Measurements from ENCODE around the gene MLXIPL.
A peak's percentile ranks its signal among the peaks of the same experiment; 100 is the strongest.
"Not testable (repeated sequence)": the region's sequence is repeated elsewhere in the genome, so short reads cannot be mapped to it uniquely, and the experiment has no call there.

MLXIPL gene

GRCh38 chr7:73667344-73668102 is 43.2 kb upstream of the MLXIPL start, which contains the start of gene VPS37D:
VPS37D (plus strand) TSS chr7:73667831; CDS start chr7:73667959, 128 bp downstream.
- Histone ChIP-seq H3K36me3 (peaks cover 0 to 3% (median 0%) of the 10 kb centered on the region in 11 experiments; a peak in 3 of 22 replicates), H3K9ac (peak within 1 kb of the TSS; percentile 72 to 90 (median 84)), H3K4me2 (peak within 1 kb of the TSS; percentile 89 to 98 (median 96)), H3K27ac (peak within 1 kb of the TSS; percentile 50 to 78 (median 67); a peak in 21 of 22 replicates), H3K9me3 (replicated peaks in 1 of 11) (peaks cover 7 to 12% (median 10%) of the 10 kb centered on the region in 11 experiments; a peak in 21 of 22 replicates), H3K4me1 (peaks cover 7 to 21% (median 14%) of the 10 kb centered on the region in 10 experiments; a peak in 19 of 20 replicates), H4K20me1 (peaks cover 0 to 29% (median 5%) of the 10 kb centered on the region in 11 experiments; a peak in 11 of 22 replicates), H3K27me3 (peaks cover 0 to 28% (median 13%) of the 10 kb centered on the region in 11 experiments; a peak in 13 of 22 replicates), H3K4me3 (peak within 1 kb of the TSS; percentile 73 to 83 (median 75))
- TF ChIP-seq Cebpa-rat (IDR thresholded peaks at IDR 0.05): no peak

- 0 out of 20 replicates have a peak, but pooled peaks cover 0 to 3% (median 0%) of the 10 kb centered on the region in 10 experiments for H3K4me1 ChIP-seq
- peaks cover 7 to 14% (median 11%) of the 10 kb centered on the region in 11 experiments; a peak in 21 of 22 replicates for H3K9me3 ChIP-seq (replicated peaks in 1 of 11)
- H3K4me2 ChIP-seq: no peak overlapping the region
- no peaks in the 10 kb centered on the region for H4K20me1 ChIP-seq
- H3K27ac ChIP-seq: no peak overlapping the region
- no peak for TF ChIP-seq Cebpa-rat (IDR thresholded peaks at IDR 0.05)
- no peaks in the 10 kb centered on the region for H3K36me3 ChIP-seq
- no peak overlapping the region for H3K9ac ChIP-seq
- H3K27me3 ChIP-seq: peaks cover 0 to 17% (median 9%) of the 10 kb centered on the region in 11 experiments; a peak in 9 of 22 replicates
- H3K4me3 ChIP-seq: no peak overlapping the region
These were observed 38.7 kb upstream of the MLXIPL start for GRCh38 chr7:73663033-73663432.

- not testable (repeated sequence) for H3K27ac ChIP-seq, H3K4me3 ChIP-seq
- peaks cover 7 to 14% (median 11%) of the 10 kb centered on the region in 11 experiments; a peak in 21 of 22 replicates for H3K9me3 ChIP-seq (replicated peaks in 1 of 11)
These were observed 36.3 kb upstream of the MLXIPL start for GRCh38 chr7:73660594-73660993.

GRCh38 chr7:73659983-73660382 is 35.7 kb upstream of the MLXIPL start:
- Histone ChIP-seq H4K20me1 (no peaks in the 10 kb centered on the region), H3K9me3 (replicated peaks in 1 of 11) (peaks cover 7 to 20% (median 11%) of the 10 kb centered on the region in 11 experiments; a peak in 21 of 22 replicates), H3K27ac (no peak overlapping the region)

More at GRCh38 chr7:73660594-73660993, 36.3 kb upstream of the MLXIPL start:
- not testable (repeated sequence) for H3K36me3 ChIP-seq, H3K9ac ChIP-seq, H4K20me1 ChIP-seq, H3K4me1 ChIP-seq, H3K4me2 ChIP-seq, H3K27me3 ChIP-seq

GRCh38 chr7:73655309-73655708 is 31.0 kb upstream of the MLXIPL start:
- H3K27ac ChIP-seq; H3K4me3 ChIP-seq; H3K4me2 ChIP-seq; H3K4me1 ChIP-seq; H4K20me1 ChIP-seq; H3K36me3 ChIP-seq; H3K9ac ChIP-seq; H3K9me3 ChIP-seq (replicated peaks in 1 of 11): not testable (repeated sequence)
- H3K27me3 ChIP-seq: peaks cover 2 to 12% (median 8%) of the 10 kb centered on the region in 11 experiments; a peak in 19 of 22 replicates

More at GRCh38 chr7:73659983-73660382, 35.7 kb upstream of the MLXIPL start:
- H3K36me3 ChIP-seq: no peaks in the 10 kb centered on the region
- H3K4me3 ChIP-seq: no peak overlapping the region
- 0 out of 20 replicates have a peak, but pooled peaks cover 0 to 3% (median 0%) of the 10 kb centered on the region in 10 experiments for H3K4me1 ChIP-seq
- no peak overlapping the region for H3K4me2 ChIP-seq
- no peak for TF ChIP-seq Cebpa-rat (IDR thresholded peaks at IDR 0.05)
- no peaks in the 10 kb centered on the region for H3K27me3 ChIP-seq
- H3K9ac ChIP-seq: no peak overlapping the region

GRCh38 chr7:73652541-73652949 is 28.2 kb upstream of the MLXIPL start:
- H3K27ac ChIP-seq: no peak overlapping the region
- H3K27me3 ChIP-seq: peaks cover 27 to 40% (median 35%) of the 10 kb centered on the region in 11 experiments
- H3K9me3 ChIP-seq (replicated peaks in 1 of 11): peaks cover 0 to 6% (median 0%) of the 10 kb centered on the region in 11 experiments; a peak in 2 of 22 replicates
- no peak for TF ChIP-seq Cebpa-rat (IDR thresholded peaks at IDR 0.05)
- no peak overlapping the region for H3K4me3 ChIP-seq
- peaks cover 0 to 9% (median 0%) of the 10 kb centered on the region in 11 experiments; a peak in 7 of 22 replicates for H4K20me1 ChIP-seq
- no peak overlapping the region for H3K4me2 ChIP-seq
- H3K36me3 ChIP-seq: no peaks in the 10 kb centered on the region
- H3K4me1 ChIP-seq: peaks cover 0 to 18% (median 13%) of the 10 kb centered on the region in 10 experiments; a peak in 16 of 20 replicates
- H3K9ac ChIP-seq: no peak overlapping the region

GRCh38 chr7:73650524-73650923 is 26.2 kb upstream of the MLXIPL start:
- no peak overlapping the region for H3K27ac ChIP-seq
- H3K4me2 ChIP-seq: no peak overlapping the region
- H3K4me1 ChIP-seq: peaks cover 0 to 24% (median 14%) of the 10 kb centered on the region in 10 experiments; a peak in 16 of 20 replicates
- H3K4me3 ChIP-seq: no peak overlapping the region
- H4K20me1 ChIP-seq: peaks cover 0 to 27% (median 11%) of the 10 kb centered on the region in 11 experiments; a peak in 11 of 22 replicates
- peaks cover 43 to 60% (median 55%) of the 10 kb centered on the region in 11 experiments for H3K27me3 ChIP-seq
- no peaks in the 10 kb centered on the region for H3K36me3 ChIP-seq
- H3K9ac ChIP-seq: no peak overlapping the region
- peaks cover 0 to 5% (median 0%) of the 10 kb centered on the region in 11 experiments; a peak in 2 of 22 replicates for H3K9me3 ChIP-seq (replicated peaks in 1 of 11)
- no peak for TF ChIP-seq Cebpa-rat (IDR thresholded peaks at IDR 0.05)

- no peaks in the 10 kb centered on the region for H3K36me3 ChIP-seq
- peaks cover 43 to 70% (median 62%) of the 10 kb centered on the region in 11 experiments for H3K27me3 ChIP-seq
- H3K4me3 ChIP-seq: no peak overlapping the region
- peak overlapping the region in 7 of 11 experiments; percentile 9 to 55 (median 14); a peak in 4 of 22 replicates for H3K4me2 ChIP-seq
- no peak overlapping the region for H3K27ac ChIP-seq
- H4K20me1 ChIP-seq: peaks cover 0 to 27% (median 11%) of the 10 kb centered on the region in 11 experiments; a peak in 11 of 22 replicates
- H3K9ac ChIP-seq: no peak overlapping the region
- peaks cover 0 to 31% (median 14%) of the 10 kb centered on the region in 10 experiments; a peak in 16 of 20 replicates for H3K4me1 ChIP-seq
- TF ChIP-seq Cebpa-rat (IDR thresholded peaks at IDR 0.05): no peak
- H3K9me3 ChIP-seq (replicated peaks in 1 of 11): no peaks in the 10 kb centered on the region
These were observed 25.3 kb upstream of the MLXIPL start for GRCh38 chr7:73649576-73649975.

Measured in BLaER1 treated with 17β-estradiol and CSF1 and Interleukin-3, amounts not matched to agents 10 nM and 100 nM (cell line).